Gastroesophageal sphincter (tissue), 3 donors: ENCODE results near the gene ETS1.

Experiments used
- EP300 ChIP-seq: sonication (generic); formaldehyde crosslinking; IDR thresholded peaks from one replicate; pipeline ENCODE4 v1.6.1; 2017; ENCODE audit warnings: antibody characterized with exemption, mild to moderate bottlenecking
- POLR2A ChIP-seq, 2 donors: fragments of 450-650 bp; IDR thresholded peaks; one replicate each; pipeline ENCODE4 v1.6.1; 2017; ENCODE audit warnings: antibody characterized with exemption in 2 of 2, mild to moderate bottlenecking in 2 of 2, moderate library complexity in 1 of 2
- POLR2AphosphoS5 ChIP-seq: sonication (generic); formaldehyde crosslinking; IDR thresholded peaks from one replicate; pipeline ENCODE4 v1.6.1; 2017; ENCODE audit warnings: antibody characterized with exemption
- TF ChIP-seq, protein P1 (sequence below), 4 experiments: fragments of 200-600 bp in 2 of 4; fragments of 450-650 bp in 2 of 4; sonication (generic) in 1 of 4; IDR thresholded peaks; one replicate each; pipeline ENCODE4 v1.5.1; 2017 to 2019; ENCODE audit warnings: antibody characterized with exemption in 4 of 4, mild to moderate bottlenecking in 2 of 4, moderate library complexity in 2 of 4

DNA sequence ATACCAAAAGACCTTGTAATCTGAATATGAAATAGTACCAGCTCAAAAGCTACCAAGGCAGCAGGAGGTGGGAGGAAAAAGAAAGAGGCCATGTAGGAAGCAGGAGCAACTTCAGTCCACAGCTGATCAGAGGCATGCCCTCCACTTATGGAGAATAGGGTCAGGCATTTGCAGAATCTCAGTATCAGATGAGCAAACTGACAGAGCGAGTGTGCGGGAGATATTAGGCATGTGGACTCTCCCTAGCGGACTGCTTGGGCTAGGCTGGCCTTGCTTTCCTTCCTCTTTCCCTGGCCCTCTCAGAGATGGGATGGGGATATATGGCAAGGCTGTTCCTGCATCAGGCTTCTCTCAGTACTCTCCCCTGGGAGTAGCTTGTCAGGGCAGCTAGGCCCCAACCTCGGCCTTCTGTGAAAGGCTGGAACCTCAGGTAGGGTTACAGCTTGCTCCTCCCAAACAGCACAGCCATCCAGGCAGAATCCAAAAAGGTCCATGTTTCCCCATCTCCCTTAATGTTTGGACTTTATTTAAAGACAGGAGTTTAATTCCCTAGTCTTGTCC, 37.0 kb downstream of the ETS1 start:
- TF ChIP-seq POLR2A (IDR thresholded peaks at IDR 0.05) (no peak), EP300 (no peak), POLR2AphosphoS5 (no peak)
- TF ChIP-seq, protein P1, sequence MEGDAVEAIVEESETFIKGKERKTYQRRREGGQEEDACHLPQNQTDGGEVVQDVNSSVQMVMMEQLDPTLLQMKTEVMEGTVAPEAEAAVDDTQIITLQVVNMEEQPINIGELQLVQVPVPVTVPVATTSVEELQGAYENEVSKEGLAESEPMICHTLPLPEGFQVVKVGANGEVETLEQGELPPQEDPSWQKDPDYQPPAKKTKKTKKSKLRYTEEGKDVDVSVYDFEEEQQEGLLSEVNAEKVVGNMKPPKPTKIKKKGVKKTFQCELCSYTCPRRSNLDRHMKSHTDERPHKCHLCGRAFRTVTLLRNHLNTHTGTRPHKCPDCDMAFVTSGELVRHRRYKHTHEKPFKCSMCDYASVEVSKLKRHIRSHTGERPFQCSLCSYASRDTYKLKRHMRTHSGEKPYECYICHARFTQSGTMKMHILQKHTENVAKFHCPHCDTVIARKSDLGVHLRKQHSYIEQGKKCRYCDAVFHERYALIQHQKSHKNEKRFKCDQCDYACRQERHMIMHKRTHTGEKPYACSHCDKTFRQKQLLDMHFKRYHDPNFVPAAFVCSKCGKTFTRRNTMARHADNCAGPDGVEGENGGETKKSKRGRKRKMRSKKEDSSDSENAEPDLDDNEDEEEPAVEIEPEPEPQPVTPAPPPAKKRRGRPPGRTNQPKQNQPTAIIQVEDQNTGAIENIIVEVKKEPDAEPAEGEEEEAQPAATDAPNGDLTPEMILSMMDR (IDR thresholded peaks at IDR 0.05), result no peak
